ENCODE results near the gene EFNB2.

Gene EFNB2

DNA sequence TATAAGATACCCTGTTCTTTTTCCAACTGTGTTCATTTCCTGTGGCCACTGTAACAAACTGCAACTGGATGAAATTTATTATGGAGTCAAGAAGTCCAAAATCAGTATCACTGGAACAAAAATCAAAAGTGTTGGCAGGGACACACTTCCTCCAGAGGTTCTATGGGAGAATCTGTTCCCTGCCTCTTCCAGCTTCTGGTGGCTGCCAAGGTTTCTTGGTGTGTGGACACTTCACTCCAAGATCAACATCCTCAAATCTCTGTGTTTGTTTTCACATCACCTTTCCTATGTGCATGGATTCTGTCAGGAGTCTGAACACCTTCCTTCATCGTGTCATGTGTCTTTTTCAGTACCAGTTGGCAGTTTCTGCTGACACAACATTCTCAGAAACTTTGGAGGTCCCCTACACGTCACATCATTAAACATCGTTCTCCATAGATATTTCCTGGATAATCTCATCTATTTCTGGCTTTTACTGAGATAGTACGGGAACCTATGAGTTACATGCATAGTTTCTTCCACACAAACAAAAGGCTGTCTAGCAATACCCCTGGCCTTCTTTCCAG is 15.2 kb upstream of the EFNB2 start:
- no peak for DNase-seq

DNA sequence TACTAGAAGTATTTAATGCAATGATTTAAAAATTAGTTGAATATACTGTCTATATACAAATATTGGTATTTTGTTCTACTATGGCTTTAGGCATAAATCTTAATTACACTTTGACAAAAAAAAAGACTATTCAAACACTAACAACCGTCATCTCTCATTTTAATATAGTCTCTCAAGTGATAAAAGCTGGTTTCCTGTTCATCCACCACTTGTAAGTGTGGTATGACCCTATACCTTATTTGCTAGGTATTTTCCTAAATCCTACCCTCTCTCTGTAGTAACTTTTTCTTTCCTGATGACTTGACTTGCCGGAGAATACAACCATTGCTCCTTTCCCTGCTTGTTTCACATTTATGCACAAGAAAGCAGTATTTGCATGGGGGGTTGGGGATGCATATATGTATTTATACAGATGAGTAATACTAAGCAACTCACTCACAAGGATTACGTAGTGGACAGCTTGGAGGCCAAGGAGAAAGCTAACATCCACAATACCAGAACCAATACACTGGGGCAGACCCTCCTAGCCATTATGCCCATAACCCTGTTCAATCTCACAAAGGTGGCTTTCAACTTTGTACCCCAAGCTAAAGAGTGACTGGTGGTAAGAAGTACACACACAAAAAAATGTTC is 12.7 kb upstream of the EFNB2 start:
- no peak for DNase-seq

DNA sequence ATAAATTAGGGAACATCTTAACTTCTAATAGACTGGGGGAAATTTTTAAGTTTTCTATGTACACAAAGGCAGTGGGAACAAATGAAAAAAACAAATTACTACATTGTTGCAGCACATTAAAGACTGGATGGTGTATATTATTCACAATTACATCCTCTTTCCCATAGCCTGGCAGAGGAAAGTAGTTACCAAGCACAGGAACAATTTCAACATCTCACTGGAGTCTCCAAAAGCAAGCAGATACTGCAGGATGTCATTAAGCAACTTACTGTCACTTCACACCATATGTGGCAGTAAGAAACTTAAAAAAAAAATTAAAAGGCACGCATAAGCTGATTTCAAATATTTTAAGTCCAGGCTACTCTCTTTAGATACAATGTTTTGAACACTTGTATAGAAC is 6.4 kb upstream of the EFNB2 start:
- no peak for DNase-seq

DNA sequence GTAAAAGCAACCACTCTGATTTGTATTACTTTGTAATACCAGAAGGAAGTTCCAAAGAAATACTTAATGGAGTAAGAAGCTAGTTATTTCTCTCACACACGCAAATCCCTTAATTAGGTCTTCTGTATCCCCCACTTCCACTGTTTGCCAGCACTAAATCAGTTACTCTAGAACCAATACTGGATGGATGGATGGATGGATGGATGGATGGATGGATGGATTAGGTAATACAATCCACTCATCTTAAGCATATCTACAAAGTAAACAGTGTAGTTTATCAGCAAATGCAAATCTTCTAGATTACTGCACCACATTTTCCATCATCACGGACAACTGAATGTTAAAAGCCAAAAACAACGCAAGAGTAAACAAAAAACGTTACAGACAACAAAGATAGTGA is 5.2 kb upstream of the EFNB2 start:
- no peak for DNase-seq

DNA sequence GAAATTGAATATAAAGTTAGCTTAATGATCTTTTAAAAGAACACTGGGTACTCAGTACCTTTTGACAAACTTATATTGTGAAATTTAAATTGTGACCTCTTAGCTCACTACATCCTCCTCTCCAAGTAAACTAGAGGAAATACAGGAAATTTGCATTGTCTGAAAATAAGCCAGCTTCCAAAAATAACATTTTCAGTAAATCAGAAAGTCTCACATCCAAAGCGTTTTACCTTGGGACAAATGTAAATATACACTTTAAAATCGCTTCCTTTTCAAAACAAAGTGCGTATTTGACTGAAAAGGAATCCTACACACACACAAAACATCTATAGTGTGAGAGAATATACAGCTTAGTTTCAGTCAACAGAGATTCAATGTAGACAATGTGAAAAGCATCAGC is 2.1 kb upstream of the EFNB2 start:
- DNase-seq = no peak

DNA sequence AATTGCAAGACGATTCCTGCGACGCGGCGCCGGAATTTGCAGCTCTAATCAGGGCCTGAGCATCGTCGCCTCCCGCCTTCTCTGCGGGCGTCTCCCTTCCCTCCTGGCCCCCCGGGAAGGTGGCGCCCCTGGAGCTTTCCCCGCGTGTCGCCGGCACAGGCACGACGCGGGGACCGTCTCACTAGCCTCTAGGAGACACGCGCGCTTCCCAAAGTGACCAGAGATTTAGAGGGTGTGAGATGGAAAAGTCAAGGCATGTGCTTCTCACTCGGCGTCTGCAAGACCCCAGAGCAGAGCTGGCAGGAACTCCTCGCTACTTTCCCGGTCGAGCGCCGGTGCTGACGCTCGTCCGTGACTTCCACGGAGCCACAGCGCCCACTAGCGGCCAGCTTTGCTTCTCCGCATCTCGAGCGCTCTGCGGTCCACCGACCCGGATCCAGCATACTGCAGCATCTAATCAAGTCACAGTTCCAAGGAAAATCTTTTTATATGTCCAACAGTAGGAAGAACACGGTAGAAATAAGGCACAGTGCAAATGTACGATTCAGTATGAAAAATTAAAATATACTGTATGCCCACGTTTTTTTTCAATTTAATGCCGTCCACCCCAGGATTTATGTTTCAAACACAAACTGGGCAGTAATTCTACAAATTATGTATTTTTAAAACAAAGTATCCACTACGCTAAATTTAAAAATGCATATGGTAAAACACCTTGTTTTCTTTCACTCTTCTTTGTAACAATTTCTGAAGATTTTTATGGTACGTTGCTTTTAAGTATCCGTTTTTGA is 977 bp upstream of the EFNB2 start:
- peak; percentile 83 for DNase-seq

DNA sequence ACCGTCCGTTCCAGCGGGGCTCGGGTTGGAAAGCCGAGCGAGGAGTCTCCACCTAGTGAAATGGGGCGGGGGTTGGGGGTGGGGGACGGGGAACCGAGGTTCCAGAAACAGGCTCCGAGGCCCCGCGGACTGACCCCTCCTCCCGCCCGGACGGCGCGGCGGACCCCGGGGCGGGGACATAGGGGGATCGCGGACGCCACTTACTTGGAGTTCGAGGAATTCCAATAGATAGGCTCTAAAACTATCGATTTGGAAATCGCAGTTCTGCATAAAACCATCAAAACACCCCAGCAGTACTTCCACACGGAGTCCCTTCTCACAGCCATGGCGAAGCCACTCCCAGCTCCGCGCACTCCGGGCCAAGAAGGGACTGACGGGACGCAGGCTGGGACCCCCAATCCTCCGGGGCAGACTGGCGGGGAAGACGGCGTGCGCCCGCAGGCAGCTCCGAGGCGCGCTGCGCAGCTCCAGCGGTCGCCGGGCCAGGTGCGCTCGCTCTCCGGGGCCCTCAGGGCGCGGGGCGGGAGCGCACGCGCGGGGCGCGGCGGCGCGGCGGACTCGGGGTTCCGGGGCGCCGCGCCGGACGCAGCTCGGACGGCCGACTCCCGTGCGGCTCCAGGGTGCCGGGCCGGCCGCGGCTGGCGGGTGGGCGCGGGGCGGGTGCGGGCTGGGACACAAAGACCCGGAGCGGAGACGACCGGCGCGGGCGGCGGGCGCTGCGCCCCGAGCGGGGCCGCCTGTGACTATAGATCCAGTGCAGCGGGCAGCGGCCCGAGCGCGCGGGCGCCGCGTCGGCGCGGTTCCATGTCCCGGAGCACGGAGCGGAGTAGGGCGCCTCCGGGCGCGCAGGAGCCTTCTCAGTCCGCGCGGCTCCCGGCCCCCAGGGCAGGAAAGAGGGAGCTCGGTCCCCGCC is 567 bp downstream of the EFNB2 start:
- no peak for DNase-seq

DNA sequence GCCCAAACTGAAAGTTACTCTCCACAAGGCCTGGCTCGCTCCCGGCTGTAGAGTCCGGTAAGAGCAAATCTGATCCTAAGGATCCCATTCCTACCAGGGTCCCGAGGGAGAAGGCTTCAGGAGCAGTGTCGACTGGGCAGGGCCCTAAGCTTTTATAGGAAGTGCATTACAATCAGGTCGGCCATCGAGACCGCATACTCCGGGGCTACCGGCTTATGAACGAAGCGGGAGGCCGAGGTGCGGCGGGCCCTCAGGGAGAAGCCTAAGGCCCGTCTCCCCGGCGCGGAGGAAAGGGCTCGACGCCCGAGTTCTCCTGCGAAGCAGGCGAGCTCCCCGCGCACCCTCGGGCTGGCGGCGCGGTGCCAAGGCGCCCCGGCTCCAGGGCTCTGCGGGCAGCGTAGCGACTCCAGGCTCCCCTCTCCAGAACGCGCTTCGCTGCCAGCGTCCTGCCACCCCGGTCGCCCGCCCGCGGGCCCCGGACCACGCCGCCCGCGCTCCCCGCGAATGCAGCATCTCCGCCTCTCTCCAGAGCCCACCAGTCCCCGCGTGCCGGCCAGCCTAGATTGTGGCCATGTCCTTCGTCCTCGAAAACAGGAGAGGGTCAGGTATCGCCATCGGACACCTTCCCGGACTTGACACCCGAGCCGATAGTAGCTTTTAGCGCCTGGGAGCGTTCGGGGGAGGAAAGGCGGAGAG is 1.4 kb downstream of the EFNB2 start:
- DNase-seq = no peak

DNA sequence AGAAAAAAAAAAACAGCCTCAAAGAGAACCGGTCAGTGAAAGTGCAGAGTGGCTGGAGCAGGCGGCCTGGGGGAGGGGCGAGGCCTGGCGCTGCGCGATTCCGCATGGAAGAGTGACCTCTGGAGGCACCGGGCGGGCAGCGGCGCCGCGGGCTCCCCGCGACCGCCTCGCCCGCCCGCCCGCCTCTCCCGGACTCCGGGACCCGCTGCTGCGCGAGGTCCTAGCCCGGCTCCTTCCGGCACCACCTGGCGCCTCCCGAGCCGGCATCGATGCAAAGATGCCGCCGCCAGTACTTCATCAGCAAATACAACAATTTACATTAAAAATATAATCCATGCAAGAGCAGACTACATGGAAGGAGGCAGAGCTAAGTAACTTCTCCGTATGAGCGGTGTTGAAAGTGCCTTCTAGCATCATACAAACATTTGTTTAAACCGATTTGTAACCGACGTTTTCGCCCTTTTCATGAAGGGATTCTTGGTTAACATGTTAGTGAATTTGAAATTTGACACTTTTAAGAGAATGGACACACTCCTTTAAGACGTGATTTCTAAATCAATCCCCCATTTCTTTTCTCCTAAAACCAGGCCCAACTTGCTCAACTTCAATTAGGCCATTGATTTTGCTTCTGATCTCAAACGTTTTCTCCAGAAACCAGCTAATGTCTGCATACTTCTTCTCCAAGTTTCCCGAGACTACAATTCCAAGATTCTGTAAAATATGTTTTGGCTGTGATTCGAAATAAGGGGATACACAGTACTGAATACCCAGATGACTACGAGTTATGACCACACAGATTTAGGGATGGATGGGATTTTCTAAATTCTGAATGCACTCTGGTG is 2.1 kb downstream of the EFNB2 start:
- no peak for DNase-seq

DNA sequence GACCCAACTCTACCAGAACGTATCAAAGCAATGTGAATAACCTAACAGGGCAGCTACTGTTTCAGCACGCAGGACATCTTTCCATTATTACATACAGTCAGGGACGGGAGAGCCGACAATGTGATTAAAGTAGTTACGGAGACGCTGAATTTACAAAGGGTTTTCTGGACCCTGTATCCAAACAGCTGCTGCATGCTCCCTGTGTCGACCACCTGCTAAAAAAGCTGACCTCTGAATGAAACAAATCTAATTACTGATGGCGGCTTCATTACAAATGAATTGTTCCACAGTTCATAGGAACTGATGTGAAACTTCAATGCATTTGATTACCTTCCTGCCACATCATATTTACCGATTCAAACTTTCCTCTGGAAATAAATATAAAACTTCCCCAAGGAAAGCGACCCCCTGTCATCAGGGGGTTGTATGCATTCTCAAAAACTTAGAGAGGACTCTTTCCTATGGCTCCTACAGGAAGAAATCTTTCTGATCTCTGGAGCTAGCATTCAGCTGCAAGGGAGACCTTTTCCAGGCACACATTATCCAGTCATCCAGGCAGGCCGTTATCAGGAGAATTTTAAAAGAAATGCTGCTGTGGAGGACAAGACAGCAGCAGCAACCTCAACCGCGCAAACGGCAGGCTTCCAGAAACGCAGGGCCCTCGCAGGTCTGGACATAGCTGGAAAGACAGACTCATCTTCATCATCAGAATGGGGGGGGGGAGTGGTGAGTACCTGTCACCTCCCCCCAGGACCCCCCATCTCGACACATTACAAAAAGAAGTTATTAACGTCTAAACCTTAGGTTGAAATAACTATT is 3.1 kb downstream of the EFNB2 start:
- DNase-seq = no peak

DNA sequence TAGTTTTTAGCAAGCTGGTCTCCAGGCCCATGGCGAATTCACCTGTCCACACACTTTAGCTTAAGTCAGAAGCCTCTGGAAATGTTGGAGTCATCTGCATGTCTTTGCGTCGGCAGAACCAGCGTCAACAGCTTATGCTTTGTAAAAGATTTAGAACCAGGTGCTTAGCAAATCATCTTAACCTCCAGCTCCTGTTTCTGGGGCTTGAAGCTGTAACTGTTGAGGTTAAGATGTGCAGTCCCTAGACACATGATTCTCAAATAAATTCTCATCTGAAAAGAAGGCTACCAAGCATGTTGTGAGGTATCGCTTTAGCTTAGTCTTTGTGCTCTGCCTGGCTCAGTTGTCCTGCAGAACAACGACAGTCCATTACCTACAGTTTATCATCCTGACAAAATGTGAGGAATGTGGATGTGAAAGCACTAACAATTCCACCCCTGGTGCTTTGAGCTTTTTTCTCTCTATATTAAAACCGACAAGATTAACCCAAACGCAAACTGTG is 4.4 kb downstream of the EFNB2 start:
- no peak for DNase-seq

DNA sequence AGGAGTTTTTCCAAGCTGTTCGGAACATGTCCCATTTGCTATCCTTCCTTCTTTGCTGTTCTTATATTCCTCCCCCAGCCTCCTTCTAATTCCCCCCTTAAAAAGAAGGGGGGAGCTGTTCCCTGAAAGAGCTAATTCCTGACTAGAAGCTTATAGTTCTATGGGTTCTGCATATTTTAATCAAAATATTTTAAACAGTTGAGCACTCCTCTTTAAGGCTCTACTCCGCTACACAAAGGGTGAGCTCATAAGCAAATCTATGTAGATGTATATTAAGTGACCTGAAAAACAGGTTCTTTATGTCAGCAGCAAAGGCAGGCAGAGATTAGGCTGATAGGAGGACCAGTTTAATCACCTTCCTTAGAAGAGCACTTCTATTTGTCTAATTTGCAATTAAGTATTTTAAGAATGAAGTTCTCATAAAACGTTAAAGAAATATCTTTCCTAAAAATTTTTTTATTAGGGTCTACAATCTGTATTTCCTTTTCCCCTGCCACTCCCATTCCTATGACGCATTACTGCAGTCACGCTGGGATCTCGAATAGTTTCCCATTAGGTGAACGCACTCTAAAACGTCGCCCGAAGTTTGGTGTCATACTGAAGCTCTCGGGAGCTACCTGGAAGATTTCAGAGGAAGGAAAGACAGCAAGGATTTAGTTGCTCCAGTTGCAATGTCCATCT is 5.2 kb downstream of the EFNB2 start:
- no peak for DNase-seq

DNA sequence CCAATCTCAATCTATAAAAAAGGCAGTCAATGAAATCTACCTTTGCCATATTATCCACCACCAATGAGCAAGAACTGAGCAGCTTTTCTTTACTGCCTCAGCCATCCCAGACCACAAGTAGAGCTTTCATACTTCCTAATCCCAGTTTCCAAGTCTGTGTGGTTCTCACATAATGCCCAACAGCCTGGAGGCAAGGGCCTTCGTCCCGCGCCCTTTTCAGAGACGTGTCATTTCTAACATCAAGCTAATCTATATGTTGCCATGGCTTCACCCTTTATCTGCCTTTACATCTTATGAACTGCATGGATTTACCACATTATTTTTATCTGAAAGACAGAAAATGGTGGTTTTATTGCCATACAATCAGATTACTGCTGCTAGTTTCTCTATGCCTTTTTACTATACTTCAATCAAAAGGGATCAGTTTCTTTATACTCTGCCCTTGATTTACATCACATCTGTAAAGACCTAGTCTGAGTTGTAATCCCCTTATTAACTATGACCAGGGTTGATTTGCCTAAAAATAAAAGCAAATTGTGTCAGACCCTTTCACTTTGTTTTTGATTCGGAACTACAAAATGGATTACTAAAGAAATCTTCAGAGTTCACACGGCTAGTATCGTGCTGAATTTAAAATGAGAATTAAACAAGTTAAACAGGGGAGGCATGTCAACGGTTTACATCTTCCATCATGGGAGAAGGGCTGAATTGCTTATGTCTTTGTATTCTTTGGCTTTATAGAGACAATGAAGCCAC is 5.9 kb downstream of the EFNB2 start:
- no peak for DNase-seq

DNA sequence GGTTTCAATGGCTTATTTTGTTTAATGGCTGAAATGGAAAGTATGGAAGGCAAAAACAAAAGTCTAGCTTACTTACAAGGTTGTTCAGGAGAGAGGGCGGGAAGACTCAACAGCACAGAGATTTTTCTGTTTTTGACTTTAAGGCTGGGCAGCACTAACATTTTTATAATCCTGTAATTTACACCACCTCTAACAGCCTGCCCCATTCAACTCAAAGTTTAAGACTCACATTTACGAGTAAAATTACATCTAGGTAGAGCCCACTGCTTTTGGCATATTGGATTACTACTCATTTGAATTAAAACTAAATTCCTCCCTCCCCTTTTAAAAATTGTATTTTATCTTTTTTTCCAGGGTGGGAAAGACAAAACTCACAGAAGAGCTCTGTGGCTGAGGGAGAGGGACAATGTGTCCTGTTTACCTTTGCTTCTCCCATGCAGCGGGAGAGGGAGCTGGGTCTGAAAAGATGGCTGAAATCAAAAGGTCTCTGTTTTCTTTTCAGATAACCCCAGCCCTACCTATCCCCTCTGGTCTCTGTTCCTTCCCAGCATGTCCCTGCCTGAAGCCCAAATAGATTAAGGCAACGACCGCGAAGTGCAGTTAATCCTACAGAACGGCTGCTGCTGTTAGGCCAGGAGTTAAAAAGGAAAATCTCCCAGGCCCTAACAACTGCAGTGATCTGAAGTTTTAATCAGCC is 6.6 kb downstream of the EFNB2 start:
- DNase-seq = no peak

DNA sequence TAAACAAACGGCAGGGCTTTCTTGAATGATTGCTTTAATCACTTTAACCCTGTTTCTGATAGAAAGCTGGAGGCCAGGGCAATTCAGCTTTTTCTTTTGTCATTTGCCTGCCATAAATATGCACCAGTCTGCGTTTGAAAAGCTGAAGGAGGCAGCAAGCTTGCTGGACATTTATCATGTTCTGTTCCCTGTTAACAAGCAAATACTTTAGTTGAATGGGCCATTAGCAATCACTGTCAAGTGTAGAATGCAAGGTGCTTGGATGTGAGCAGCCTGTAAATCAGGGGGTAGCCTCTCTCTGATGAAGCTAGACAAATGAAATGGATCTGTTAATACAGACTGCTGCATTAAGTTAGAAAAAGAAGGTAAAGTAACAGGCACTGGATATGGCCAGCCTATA is 7.6 kb downstream of the EFNB2 start:
- DNase-seq = no peak

DNA sequence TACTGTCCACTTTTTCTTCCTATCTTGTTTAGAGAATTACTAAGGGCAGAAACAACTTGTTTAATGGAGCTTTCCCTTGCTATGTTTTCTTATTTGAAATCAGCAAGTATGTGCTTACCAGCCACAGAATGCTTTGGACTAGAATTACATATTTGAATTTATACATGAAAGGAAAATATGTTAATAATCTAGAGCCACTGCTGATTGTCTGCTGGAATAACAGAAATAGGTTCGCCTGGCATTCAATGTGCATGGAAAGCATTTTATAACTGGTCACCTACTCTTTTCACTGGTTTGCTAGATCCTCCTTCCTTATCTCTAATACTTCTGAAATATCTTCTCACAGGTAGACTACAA is 8.0 kb downstream of the EFNB2 start:
- no peak for DNase-seq

DNA sequence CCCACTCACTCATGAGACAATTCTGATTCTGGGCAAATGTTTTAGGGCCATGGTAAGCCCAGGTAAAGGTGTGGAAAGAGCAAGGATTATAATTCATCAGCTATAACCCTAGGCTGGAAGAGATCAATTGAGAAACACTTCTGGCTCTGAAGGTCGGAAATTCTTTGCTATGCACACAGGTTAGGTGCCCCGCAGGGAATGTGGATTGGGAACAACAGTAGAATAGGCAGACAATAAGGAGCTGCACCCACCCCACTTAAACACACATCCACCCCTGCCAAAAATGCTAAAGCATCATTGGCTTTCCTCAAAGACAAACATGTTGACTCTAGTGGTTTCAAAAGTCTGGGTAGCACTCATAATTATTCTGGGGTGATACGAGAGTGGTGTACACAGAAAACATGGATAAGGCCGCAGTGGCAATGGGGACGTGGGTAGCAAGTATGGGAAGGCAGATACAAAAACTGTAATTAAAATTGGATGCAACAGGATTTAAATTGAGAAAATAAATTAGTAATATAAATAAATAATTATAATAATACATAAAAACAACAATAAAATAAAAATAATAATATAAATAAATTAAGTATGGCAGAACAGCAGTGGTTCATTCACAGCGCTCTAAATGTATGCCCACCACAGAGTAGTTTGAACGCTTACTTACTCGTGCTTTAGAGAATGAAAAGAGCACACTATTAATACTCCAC is 8.6 kb downstream of the EFNB2 start:
- no peak for DNase-seq

DNA sequence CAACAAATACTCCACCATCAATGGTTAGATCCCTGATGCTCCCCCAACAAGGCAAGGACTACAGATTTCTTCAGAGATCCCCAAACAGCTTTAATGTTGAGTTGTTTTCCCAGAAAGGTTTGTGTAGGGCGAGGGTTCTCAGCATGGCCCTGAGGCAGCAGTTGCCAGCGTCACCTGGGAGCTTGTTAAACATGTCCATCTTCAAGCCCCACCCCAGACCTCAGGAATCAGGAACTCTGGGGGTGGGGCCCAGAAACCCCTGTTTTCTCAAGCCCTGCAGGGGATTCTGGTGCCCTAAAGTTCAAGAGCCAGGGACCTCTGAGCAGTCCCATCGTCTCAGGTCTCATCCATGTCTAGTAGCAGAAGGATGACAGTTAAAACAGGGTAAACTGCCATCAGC is 9.6 kb downstream of the EFNB2 start:
- no peak for DNase-seq
